Ectodermal cell (in vitro differentiated cells): ENCODE data around the gene WAS.
"Not testable (repeated sequence)": the region's sequence is repeated elsewhere in the genome, so short reads cannot be mapped to it uniquely, and the experiment has no call there.

Experiments used
- H3K27ac ChIP-seq: 2 replicates; pipeline ENCODE4 v1.7.0; 2013; ENCODE audit warnings: mild to moderate bottlenecking, low read depth, low read length; ENCODE audit not compliant: insufficient read depth, poor library complexity, severe bottlenecking
- H3K27me3 ChIP-seq: 2 replicates; pipeline ENCODE4 v1.7.0; 2013; ENCODE audit warnings: mild to moderate bottlenecking, low read length; ENCODE audit not compliant: insufficient read depth, control insufficient read depth, poor library complexity, severe bottlenecking
- H3K36me3 ChIP-seq: one replicate; pipeline ENCODE4 v1.7.0; 2013; ENCODE audit warnings: low read length; ENCODE audit not compliant: control insufficient read depth, insufficient read depth
- H3K4me1 ChIP-seq: one replicate; pipeline ENCODE4 v1.7.0; 2013; ENCODE audit warnings: low read length; ENCODE audit not compliant: control insufficient read depth, insufficient read depth
- H3K4me3 ChIP-seq: 2 replicates; pipeline ENCODE4 v1.7.0; 2013; ENCODE audit warnings: low read depth, low read length, control low read depth; ENCODE audit not compliant: insufficient read depth
- H3K9me3 ChIP-seq: 2 replicates; pipeline ENCODE4 v1.7.0; 2013; ENCODE audit warnings: mild to moderate bottlenecking, low read length, moderate library complexity; ENCODE audit not compliant: control insufficient read depth
- WGBS, 2 experiments: methylation state at CpG; one replicate each; pipeline ENCODE4 v1.1.7; 2013; ENCODE audit warnings: missing lambda C conversion rate in 2 of 2; 5-methylcytosine and 5-hydroxymethylcytosine counted together

Gene WAS

DNA sequence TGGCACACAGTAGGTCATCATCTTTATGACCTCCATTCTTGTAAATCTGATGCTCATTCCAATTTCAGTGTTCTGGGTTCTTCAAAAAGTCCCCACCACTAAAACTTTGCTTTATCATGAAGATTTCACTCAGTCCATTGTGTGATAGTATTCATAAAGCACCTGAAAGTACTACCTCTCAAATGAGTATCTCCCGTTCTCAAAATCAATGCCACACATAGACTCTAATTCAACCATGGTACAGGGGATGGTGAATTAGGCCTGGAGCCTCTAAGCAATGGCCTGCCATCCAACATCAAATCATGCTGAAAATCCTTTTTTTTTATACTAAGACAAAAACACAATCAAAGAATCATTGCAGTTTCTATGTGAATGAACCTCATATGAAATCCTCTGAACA lies 19.4 kb upstream of the WAS start:
- no peaks in the 10 kb centered on the region for H3K4me1 ChIP-seq
- H3K27me3 ChIP-seq, result no peaks in the 10 kb centered on the region
- H3K36me3 ChIP-seq, result no peaks in the 10 kb centered on the region
- H3K4me3 ChIP-seq, result no peak overlapping the region
- H3K27ac ChIP-seq, result no peak overlapping the region
- no peaks in the 10 kb centered on the region for H3K9me3 ChIP-seq
- WGBS, 2 experiments, result 80 to 100% methylated on average over 1 of the region's 1 CpG

DNA sequence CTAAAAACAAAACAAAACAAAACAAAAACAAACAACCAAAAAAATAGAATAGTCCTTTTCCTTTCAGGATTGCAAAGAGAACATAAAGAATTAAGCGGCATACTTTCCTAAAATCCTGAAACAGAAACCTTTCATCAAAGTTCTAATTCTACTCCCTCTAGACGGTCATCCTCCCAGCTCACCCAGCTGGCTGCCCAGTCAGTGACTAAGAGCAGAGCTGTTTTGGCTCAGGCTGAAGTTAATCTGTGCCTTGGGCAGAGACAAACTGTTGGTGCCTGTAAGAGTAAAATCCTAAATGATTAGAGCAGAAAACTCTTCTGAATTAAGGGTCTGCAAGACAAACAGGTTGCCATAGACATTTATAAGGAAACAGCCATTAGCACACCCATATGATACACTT lies 17.6 kb upstream of the WAS start:
- Histone ChIP-seq H3K4me1 (no peaks in the 10 kb centered on the region), H3K36me3 (no peaks in the 10 kb centered on the region), H3K4me3 (no peak overlapping the region), H3K9me3 (no peaks in the 10 kb centered on the region), H3K27ac (no peak overlapping the region), H3K27me3 (no peaks in the 10 kb centered on the region)
- WGBS, 2 experiments, result 78 to 92% methylated on average over 2 of the region's 2 CpGs

GRCh38 chrX:48666649-48667048 lies 16.9 kb upstream of the WAS start:
- Histone ChIP-seq H3K4me1 (no peaks in the 10 kb centered on the region), H3K4me3 (no peak overlapping the region), H3K27me3 (no peaks in the 10 kb centered on the region), H3K36me3 (no peaks in the 10 kb centered on the region), H3K27ac (no peak overlapping the region), H3K9me3 (no peaks in the 10 kb centered on the region)
- WGBS, 2 experiments, result 88 to 95% methylated on average over 2 to 4 of the region's 4 CpGs

- Histone ChIP-seq H3K4me3 (no peak overlapping the region), H3K27me3 (no peaks in the 10 kb centered on the region), H3K9me3 (no peaks in the 10 kb centered on the region), H3K36me3 (no peaks in the 10 kb centered on the region), H3K27ac (no peak overlapping the region), H3K4me1 (no peaks in the 10 kb centered on the region)
- WGBS, 2 experiments, result 91 to 94% methylated on average over 3 to 4 of the region's 4 CpGs
These were observed 16.1 kb upstream of the WAS start for GRCh38 chrX:48667509-48667908.

DNA sequence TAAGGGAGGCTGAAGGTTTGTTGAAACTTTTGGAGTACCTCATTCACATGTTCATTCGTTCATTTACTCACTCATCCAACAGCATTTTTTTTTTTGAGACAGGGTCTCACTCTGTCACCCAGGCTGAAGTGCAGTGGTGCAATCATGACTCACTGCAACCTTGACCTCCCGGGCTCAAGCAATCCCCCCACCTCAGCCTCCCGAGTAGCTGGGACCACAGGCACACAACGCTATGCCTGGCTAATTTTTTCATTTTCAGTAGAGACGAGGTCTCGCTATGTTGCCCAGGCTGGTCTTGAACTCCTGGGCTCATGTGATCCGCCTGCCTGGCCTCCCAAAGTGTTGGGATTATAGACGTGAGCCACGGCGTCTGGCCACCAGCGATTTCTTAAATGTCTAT lies 15.4 kb upstream of the WAS start:
- not testable (repeated sequence) for H3K4me1 ChIP-seq, H3K27me3 ChIP-seq, H3K36me3 ChIP-seq, H3K27ac ChIP-seq, H3K4me3 ChIP-seq, H3K9me3 ChIP-seq
- WGBS, 2 experiments, result 89 to 93% methylated on average over 11 of the region's 11 CpGs

DNA sequence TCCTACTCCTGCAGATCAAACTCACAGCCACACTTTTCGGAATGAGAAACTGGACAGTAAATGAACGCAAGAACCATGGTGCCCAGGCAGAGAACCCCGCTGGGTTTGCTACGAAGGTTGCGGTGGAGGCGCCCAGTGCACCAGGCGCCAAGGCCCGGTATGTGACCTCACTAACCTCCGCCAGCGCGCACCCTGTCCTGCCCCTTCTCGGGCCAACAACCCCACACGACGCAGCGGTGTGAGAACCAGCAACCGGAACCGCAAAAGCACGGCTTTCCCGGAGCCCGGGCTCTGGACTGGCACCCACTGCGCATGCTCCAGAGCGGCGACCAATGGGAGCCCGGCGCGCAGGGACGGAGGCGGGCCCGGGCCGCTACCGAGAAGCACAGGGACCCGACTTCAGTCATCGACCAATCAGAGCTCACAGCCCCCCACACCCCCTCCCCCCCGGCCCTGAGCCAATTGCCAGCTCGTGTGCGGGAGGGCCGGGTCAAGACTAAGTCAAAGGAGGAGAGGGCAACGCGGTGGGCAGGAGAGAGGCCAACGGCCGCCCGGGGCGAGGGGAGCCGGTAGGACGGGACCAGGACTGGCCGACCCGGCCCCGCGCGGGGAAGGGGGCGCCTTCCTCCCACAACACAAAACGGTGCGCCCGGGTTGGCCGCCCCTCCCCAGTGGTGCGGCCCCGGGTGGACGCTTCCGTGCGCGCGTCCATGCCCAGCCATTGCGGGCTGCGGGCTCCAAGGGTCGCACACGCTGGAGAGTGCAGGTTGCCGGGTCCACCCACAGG lies 7.3 kb upstream of the WAS start:
- WGBS, 2 experiments, result 0 to 1% methylated on average over 65 to 67 of the region's 67 CpGs
- no peaks in the 10 kb centered on the region for H3K4me1 ChIP-seq
- no peaks in the 10 kb centered on the region for H3K27me3 ChIP-seq
- H3K9me3 ChIP-seq, result no peaks in the 10 kb centered on the region
- H3K27ac ChIP-seq, result peak overlapping the region; percentile 55
- H3K4me3 ChIP-seq, result peak overlapping the region; percentile 66
- H3K36me3 ChIP-seq, result no peaks in the 10 kb centered on the region

GRCh38 chrX:48676893-48677270 lies 6.7 kb upstream of the WAS start:
- H3K36me3 ChIP-seq, result no peaks in the 10 kb centered on the region
- no peaks in the 10 kb centered on the region for H3K9me3 ChIP-seq
- no peaks in the 10 kb centered on the region for H3K27me3 ChIP-seq
- peak overlapping the region; percentile 66 for H3K4me3 ChIP-seq
- 3 to 7% methylated on average over 9 of the region's 9 CpGs for WGBS, 2 experiments
- no peaks in the 10 kb centered on the region for H3K4me1 ChIP-seq
- H3K27ac ChIP-seq, result no peak overlapping the region

DNA sequence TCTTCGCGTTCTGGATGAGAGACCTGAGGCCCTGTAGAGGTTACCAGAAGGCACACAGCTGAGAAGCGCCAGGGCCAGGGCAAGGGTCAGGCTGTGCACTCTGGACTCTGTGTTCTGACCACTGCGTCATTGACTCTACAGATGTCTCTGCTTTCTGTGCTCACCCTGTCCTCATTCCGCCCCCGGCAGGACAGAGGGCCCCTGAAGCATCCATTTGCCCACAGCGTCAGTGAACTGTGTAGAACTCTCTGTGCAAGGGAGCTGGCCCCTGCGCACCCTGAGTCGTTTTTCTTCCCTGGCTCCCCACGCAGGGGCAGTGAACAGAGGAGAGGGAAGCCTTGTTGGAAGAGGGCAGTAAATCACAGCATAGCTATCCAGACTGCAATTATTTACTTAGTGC lies 6.1 kb upstream of the WAS start:
- 81 to 83% methylated on average over 9 to 10 of the region's 10 CpGs for WGBS, 2 experiments
- Histone ChIP-seq H3K36me3 (no peaks in the 10 kb centered on the region), H3K27me3 (no peaks in the 10 kb centered on the region), H3K4me3 (peak overlapping the region; percentile 66), H3K4me1 (no peaks in the 10 kb centered on the region), H3K9me3 (no peaks in the 10 kb centered on the region), H3K27ac (no peak overlapping the region)

DNA sequence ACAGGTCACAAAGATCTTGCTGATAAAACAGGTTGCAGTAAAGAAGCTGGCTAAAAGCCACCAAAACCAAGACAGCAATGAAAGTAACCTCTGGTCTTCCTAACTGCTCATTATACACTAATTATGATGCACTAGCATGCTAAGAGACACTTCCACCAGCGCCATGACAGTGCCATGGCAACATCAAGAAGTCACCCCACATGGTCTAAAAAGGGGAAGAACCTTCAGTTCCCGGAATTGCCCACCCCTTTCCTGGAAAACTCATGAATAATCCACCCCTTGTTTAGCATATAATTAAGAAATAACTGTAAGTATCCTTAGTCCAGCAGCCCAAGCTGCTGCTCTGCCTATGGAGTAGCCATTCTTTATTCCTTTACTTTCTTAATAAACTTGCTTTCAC lies 3.1 kb upstream of the WAS start:
- not testable (repeated sequence) for H3K27me3 ChIP-seq, H3K36me3 ChIP-seq, H3K4me3 ChIP-seq, H3K27ac ChIP-seq, H3K9me3 ChIP-seq, H3K4me1 ChIP-seq
- WGBS, 2 experiments, result 82 to 94% methylated on average over 1 to 2 of the region's 2 CpGs

DNA sequence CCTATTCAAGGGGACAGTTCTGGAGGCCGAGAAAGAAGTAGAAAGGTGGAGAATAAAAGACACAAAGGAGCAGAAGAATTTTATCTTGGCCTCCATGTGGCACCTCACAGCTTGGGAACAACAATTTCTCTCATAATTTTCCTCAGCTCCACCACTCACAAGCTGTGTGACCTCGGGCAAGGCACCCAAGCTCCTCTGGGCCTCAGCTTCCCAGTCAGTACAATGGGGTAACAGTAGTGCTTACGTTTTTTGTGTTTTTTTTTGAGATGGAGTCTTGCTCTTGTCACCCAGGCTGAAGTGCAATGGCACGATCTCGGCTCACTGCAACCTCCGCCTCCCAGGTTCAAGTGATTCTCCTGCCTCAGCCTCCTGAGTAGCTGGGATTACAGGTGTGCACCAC lies 2.7 kb upstream of the WAS start:
- H3K9me3 ChIP-seq, result not testable (repeated sequence)
- 87 to 90% methylated on average over 5 to 6 of the region's 6 CpGs for WGBS, 2 experiments

More for the DNA sequence above, 2.7 kb upstream of the WAS start:
- not testable (repeated sequence) for H3K4me3 ChIP-seq, H3K36me3 ChIP-seq, H3K27ac ChIP-seq, H3K27me3 ChIP-seq, H3K4me1 ChIP-seq
